Smooth muscle cell (in vitro differentiated cells): ENCODE measurements around the gene ZC3H7B. TPM values are rescaled to one million over a fixed set of nuclear protein-coding genes. Genes with fewer than 3 reads are reported as not detected.
"Not testable (repeated sequence)": the region's sequence is repeated elsewhere in the genome, so short reads cannot be mapped to it uniquely, and the experiment has no call there.

Source experiments
- DNase-seq: peaks from one replicate; lab custom pipeline; 2025; ENCODE audit not compliant: unreplicated experiment; lab: John Stamatoyannopoulos, UW
- H2AFZ ChIP-seq: fragments of 200-600 bp; sonication (generic); 2 replicates; pipeline ENCODE4 v1.6.0; 2016; ENCODE audit warnings: antibody characterized with exemption, low read depth, mild to moderate bottlenecking
- H3F3A ChIP-seq: fragments of 200-600 bp; sonication (generic); 2 replicates; pipeline ENCODE4 v1.6.0; 2017; ENCODE audit warnings: antibody characterized with exemption, low read depth
- H3K27ac ChIP-seq: fragments of 200-600 bp; sonication (generic); 2 replicates; pipeline ENCODE4 v1.5.1; 2016; ENCODE audit warnings: low read depth, mild to moderate bottlenecking
- H3K27me3 ChIP-seq: fragments of 200-600 bp; sonication (generic); 2 replicates; pipeline ENCODE4 v1.6.1; 2016; ENCODE audit warnings: low read depth, mild to moderate bottlenecking
- H3K36me3 ChIP-seq: fragments of 200-600 bp; sonication (generic); 2 replicates; pipeline ENCODE4 v1.5.1; 2016; ENCODE audit warnings: low read depth
- H3K4me1 ChIP-seq: fragments of 200-600 bp; sonication (generic); 2 replicates; pipeline ENCODE4 v1.5.1; 2016; ENCODE audit warnings: low read depth
- H3K4me2 ChIP-seq: fragments of 200-600 bp; sonication (generic); 2 replicates; pipeline ENCODE4 v1.6.0; 2016; ENCODE audit warnings: mild to moderate bottlenecking
- H3K4me3 ChIP-seq: fragments of 200-600 bp; sonication (generic); 2 replicates; pipeline ENCODE4 v1.5.1; 2016; ENCODE audit warnings: mild to moderate bottlenecking
- H3K79me2 ChIP-seq: fragments of 200-600 bp; sonication (generic); 2 replicates; pipeline ENCODE4 v1.6.0; 2016; ENCODE audit warnings: low read depth, mild to moderate bottlenecking
- H3K9ac ChIP-seq: fragments of 200-600 bp; sonication (generic); 2 replicates; pipeline ENCODE4 v1.6.0; 2016; ENCODE audit warnings: low read depth
- H3K9me3 ChIP-seq: fragments of 200-600 bp; sonication (generic); replicated peaks from 2 replicates; pipeline ENCODE4 v1.5.1; 2016; ENCODE audit warnings: low read depth
- H4K20me1 ChIP-seq: fragments of 200-600 bp; sonication (generic); 2 replicates; pipeline ENCODE4 v1.6.0; 2016; ENCODE audit warnings: low read depth
- WGBS: methylation state at CpG from one replicate; pipeline ENCODE4 v1.1.7; 2016; ENCODE audit warnings: low lambda C conversion rate; 5-methylcytosine and 5-hydroxymethylcytosine counted together
- polyA plus RNA-seq: library from polyadenylated mRNA; unstranded; fragments of >200 nt; fragmentation: Nextera tagmentation; extraction: Ambion mirVana; gene quantifications from 2 replicates; pipeline ENCODE4 v1.2.1, GENCODE V29; 2016
- total RNA-seq: library from RNA; depleted of rRNA; stranded (reverse); fragments of >200 nt; gene quantifications from 2 replicates; pipeline ENCODE4 v1.2.3, GENCODE V29; 2014
- TF ChIP-seq, protein P1 (sequence below): fragments of 200-600 bp; sonication (generic); IDR thresholded peaks from 2 replicates; pipeline ENCODE4 v1.5.1; 2017; ENCODE audit warnings: borderline replicate concordance, mild to moderate bottlenecking, antibody characterized with exemption; ENCODE audit not compliant: insufficient read depth, poor library complexity, severe bottlenecking

ZC3H7B gene
- total and polyA plus RNA-seq, 2 experiments from 2014 or later: 3.7 to 20.6 TPM

DNA sequence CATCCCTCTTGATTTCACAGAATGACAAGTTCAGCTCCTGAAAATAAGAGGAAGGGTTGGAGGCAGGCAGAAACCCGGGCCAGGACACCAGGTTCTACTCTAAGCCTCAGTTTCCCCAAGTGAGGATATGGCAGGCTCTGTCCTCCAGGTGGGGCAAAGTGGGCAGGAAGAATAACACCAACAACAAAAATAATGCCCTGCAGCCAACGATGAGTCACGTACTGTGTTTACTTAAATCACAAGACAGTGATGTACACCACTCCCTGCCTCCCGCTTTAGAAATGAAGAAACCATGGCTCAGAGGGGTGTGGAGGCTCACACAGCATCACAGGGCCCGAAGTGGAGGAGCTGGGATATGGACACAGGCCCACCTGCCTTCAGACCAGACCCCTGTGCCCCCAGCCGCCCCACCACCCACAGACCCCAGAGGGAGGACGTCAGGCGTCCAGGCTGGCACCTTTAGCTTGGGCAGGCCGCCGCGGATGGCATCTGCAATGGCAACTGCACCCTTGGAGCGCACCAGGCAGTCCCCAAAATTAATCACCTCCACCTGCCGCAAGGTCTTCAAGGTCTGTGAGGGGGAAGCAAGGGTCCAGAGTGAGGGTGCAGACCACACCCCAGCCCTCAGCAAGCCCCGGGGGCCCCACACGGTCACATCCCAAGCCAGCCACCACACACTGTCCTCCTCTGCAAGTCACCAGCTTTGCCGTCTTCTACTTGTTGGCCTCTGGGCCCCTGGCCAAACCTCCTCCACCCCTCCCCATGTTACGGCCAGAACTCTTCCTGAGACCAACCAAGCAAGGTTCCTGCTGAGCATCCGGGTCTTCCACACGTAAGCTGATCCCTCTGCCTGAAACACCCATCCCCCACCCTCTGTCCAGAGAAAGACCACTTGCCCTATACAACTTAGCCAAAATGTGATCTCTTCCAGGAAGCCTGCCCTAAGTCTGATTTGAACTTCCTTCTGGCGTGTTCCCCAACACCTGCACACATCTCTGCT lies 44.8 kb upstream of the ZC3H7B start:
- WGBS: 94% methylated on average over 20 of the region's 20 CpGs
- Histone ChIP-seq H4K20me1 (peaks cover 3% of the 10 kb centered on the region), H3K4me3 (no peak overlapping the region), H3F3A (no peaks in the 10 kb centered on the region), H3K27me3 (no peaks in the 10 kb centered on the region), H3K4me2 (no peak overlapping the region), H2AFZ (no peak overlapping the region), H3K79me2 (no peaks in the 10 kb centered on the region), H3K9ac (no peak overlapping the region), H3K36me3 (no peaks in the 10 kb centered on the region), H3K9me3 (no peaks in the 10 kb centered on the region), H3K4me1 (no peaks in the 10 kb centered on the region), H3K27ac (no peak overlapping the region)
- TF ChIP-seq, protein P1, sequence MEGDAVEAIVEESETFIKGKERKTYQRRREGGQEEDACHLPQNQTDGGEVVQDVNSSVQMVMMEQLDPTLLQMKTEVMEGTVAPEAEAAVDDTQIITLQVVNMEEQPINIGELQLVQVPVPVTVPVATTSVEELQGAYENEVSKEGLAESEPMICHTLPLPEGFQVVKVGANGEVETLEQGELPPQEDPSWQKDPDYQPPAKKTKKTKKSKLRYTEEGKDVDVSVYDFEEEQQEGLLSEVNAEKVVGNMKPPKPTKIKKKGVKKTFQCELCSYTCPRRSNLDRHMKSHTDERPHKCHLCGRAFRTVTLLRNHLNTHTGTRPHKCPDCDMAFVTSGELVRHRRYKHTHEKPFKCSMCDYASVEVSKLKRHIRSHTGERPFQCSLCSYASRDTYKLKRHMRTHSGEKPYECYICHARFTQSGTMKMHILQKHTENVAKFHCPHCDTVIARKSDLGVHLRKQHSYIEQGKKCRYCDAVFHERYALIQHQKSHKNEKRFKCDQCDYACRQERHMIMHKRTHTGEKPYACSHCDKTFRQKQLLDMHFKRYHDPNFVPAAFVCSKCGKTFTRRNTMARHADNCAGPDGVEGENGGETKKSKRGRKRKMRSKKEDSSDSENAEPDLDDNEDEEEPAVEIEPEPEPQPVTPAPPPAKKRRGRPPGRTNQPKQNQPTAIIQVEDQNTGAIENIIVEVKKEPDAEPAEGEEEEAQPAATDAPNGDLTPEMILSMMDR: no peak
- DNase-seq: no peak

DNA sequence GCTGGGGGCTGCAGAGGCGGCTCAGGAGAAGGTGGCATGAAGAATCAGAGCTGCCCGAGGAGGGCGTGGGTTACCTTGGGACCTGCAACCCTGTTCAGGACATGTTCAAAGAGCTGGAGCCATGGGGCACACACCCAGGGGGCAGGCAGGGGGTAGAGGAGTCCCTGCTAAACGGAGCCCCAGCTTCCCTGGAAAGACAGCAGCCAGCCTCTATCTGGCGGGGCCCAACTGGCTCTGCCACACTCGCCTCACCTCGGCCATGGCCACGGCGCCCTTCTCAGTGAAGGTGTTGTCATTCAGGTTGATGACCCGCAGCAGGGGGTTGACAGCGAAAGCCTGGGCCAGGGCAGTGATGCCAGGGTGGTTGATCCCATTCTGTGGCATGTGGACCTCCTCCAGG lies 43.6 kb upstream of the ZC3H7B start:
- H3K27ac ChIP-seq: no peak overlapping the region
- H3K36me3 ChIP-seq: no peaks in the 10 kb centered on the region
- no peak overlapping the region for H3K9ac ChIP-seq
- H3K4me1 ChIP-seq: no peaks in the 10 kb centered on the region
- no peaks in the 10 kb centered on the region for H3K27me3 ChIP-seq
- TF ChIP-seq, protein P1: no peak
- H3K9me3 ChIP-seq: no peaks in the 10 kb centered on the region
- H3F3A ChIP-seq: no peaks in the 10 kb centered on the region
- H3K4me3 ChIP-seq: no peak overlapping the region
- H3K79me2 ChIP-seq: no peaks in the 10 kb centered on the region
- 96% methylated on average over 11 of the region's 11 CpGs for WGBS
- no peak overlapping the region for H3K4me2 ChIP-seq
- H2AFZ ChIP-seq: no peak overlapping the region
- H4K20me1 ChIP-seq: peaks cover 3% of the 10 kb centered on the region
- no peak for DNase-seq

- not testable (repeated sequence) for H3K4me1 ChIP-seq, H3K4me2 ChIP-seq, DNase-seq, H3K4me3 ChIP-seq, H2AFZ ChIP-seq, H3F3A ChIP-seq, H3K79me2 ChIP-seq, H3K9me3 ChIP-seq, H3K27me3 ChIP-seq, H3K27ac ChIP-seq, H3K9ac ChIP-seq, H3K36me3 ChIP-seq
- peaks cover 16% of the 10 kb centered on the region for H4K20me1 ChIP-seq
- 99% methylated on average over 4 of the region's 4 CpGs for WGBS
These were observed 41.6 kb upstream of the ZC3H7B start for GRCh38 chr22:41259756-41260155.

DNA sequence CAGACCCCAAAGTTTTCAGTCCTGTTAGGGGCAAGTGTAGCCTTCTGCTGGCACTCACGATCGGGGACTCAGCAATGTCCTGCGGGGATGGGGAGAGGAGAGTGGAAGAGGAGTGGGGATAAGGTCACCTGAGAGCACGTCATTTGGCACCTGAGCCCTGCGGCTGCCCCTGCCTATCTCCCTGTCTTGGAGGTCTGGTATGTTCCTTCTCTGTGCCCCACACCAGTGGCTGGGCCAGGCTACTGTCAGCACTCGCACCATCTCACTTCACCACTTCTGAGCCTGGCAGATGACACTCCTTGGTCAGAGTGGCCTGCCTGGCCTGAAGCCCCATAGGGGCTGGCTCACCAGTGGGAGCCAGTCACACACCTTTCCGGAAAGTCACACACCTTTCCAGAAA lies 40.5 kb upstream of the ZC3H7B start:
- H3F3A ChIP-seq: no peaks in the 10 kb centered on the region
- no peak for DNase-seq
- no peaks in the 10 kb centered on the region for H3K79me2 ChIP-seq
- no peaks in the 10 kb centered on the region for H3K9me3 ChIP-seq
- H3K4me1 ChIP-seq: no peaks in the 10 kb centered on the region
- WGBS: 95% methylated on average over 7 of the region's 7 CpGs
- peaks cover 20% of the 10 kb centered on the region for H4K20me1 ChIP-seq
- H3K9ac ChIP-seq: no peak overlapping the region
- H3K27ac ChIP-seq: no peak overlapping the region
- H3K4me2 ChIP-seq: no peak overlapping the region
- H3K4me3 ChIP-seq: no peak overlapping the region
- no peaks in the 10 kb centered on the region for H3K27me3 ChIP-seq
- H3K36me3 ChIP-seq: no peaks in the 10 kb centered on the region
- no peak overlapping the region for H2AFZ ChIP-seq
- TF ChIP-seq, protein P1: no peak
